B cell (primary cell): ENCODE results near the gene MAGEB1.

Experiments used
- EZH2 ChIP-seq: IDR thresholded peaks from 2 replicates; pipeline ENCODE4 v1.6.1; 2012; ENCODE audit warnings: borderline replicate concordance, low read depth, mild to moderate bottlenecking, moderate library complexity, low read length; ENCODE audit not compliant: insufficient read depth, poor library complexity, severe bottlenecking
- TF ChIP-seq, protein P1 (sequence below): fragments of 200-600 bp; IDR thresholded peaks from one replicate; pipeline ENCODE4 v1.8.0; 2022; ENCODE audit warnings: antibody characterized with exemption, mild to moderate bottlenecking

DNA sequence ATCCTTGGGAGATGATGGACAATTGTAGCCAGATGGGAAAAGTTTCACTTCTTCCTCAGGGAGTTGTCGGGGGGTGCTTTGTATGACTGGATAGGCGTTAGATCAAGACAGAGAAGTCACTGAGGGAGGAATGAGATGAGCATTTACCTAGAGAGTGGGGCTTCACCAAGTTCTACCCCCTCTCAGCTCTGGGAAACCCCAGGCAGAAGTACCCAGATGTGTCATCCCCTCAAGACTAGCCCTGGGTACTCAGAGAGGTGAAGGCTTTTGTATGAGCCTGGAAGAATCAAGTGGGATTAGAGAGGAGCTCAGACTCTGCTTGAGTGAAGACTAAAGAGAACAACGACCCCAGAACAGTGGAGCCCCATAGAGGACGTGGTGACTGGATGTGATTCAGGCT is 1.9 kb downstream of the MAGEB1 start:
- TF ChIP-seq EZH2 = no peak
- TF ChIP-seq, protein P1, sequence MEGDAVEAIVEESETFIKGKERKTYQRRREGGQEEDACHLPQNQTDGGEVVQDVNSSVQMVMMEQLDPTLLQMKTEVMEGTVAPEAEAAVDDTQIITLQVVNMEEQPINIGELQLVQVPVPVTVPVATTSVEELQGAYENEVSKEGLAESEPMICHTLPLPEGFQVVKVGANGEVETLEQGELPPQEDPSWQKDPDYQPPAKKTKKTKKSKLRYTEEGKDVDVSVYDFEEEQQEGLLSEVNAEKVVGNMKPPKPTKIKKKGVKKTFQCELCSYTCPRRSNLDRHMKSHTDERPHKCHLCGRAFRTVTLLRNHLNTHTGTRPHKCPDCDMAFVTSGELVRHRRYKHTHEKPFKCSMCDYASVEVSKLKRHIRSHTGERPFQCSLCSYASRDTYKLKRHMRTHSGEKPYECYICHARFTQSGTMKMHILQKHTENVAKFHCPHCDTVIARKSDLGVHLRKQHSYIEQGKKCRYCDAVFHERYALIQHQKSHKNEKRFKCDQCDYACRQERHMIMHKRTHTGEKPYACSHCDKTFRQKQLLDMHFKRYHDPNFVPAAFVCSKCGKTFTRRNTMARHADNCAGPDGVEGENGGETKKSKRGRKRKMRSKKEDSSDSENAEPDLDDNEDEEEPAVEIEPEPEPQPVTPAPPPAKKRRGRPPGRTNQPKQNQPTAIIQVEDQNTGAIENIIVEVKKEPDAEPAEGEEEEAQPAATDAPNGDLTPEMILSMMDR = no peak
